Right ventricle myocardium superior (tissue), 1 donor: ENCODE data around the gene RELT. TPM values are rescaled to one million over a fixed set of nuclear protein-coding genes. Genes with fewer than 3 reads are reported as not detected.

Experiments used
- ATAC-seq: fragments of 200-7000 bp; cut with Tn5 transposase; one replicate; pipeline ENCODE4 v1.9.1; 2020; ENCODE audit warnings: mild to moderate bottlenecking; ENCODE audit not compliant: poor library complexity
- DNase-seq: peaks from one replicate; pipeline ENCODE4 v3.0.0-alpha.2; 2020
- intact Hi-C: fragments of 100-400 bp; cut with DNase I; formaldehyde crosslinking; loops from one replicate; pipeline ENCODE4 v1.11.2; 2022
- long read RNA-seq: library from polyadenylated mRNA; unstranded; transcript quantifications from one replicate; pipeline ENCODE4 v2.0.0, GENCODE V29; 2021
- total RNA-seq: library from RNA; stranded (reverse); fragmentation: NEBNext Ultra II Directional; extraction: Animal tissue kit (Norgen Biotek cat#: 25700); gene quantifications from one replicate; pipeline ENCODE4 v1.2.1, GENCODE V29; 2021
- donor health status: DM: no; HTN: yes; CAD: no; lungs with severe emphysema.

Gene RELT, protein sequence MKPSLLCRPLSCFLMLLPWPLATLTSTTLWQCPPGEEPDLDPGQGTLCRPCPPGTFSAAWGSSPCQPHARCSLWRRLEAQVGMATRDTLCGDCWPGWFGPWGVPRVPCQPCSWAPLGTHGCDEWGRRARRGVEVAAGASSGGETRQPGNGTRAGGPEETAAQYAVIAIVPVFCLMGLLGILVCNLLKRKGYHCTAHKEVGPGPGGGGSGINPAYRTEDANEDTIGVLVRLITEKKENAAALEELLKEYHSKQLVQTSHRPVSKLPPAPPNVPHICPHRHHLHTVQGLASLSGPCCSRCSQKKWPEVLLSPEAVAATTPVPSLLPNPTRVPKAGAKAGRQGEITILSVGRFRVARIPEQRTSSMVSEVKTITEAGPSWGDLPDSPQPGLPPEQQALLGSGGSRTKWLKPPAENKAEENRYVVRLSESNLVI
- total RNA-seq = 1.3 TPM
- long read RNA-seq, transcript RELT-201 (11 exons, 3,535 nt) = major isoform, 5 of 7 reads
- long read RNA-seq, partial matches to known transcripts = 2 of 7 reads
- long read RNA-seq, other reads (novel, unspliced or antisense) = 0 of 7 reads

DNA sequence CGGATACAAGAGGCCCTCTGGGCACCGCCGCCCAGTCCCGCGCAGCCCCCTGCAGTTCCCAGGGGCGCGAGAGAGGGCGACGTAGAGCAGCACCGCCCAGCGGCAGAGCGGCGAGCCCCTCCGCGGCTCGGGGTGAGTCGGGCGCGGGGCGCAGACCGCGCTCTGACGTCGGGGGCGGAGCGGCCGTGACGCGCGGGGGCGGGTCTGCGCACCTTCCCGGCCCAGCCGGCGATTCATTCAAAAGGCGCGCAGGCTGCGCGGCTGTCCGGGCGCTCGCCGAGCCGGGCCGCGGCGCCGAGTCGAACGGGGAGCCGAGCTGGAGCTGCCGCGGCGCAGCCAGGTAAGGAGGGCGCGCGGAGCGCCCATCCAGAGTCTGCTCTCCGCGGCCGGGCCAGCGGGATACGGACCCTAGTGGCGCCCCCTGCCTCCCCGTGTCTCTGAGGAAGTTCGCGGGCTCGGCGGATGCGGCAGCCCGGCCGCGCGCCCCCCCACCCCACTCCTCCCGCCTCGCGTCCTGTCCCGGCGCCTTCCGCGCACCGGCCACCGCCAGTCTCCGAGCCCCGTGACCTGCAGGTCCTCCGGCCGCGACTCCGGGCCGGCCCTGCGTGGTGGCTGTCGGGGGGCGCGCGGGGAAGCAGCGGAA, at the start of gene RELT:
Gene RELT (plus strand): TSS at position 240 of the 643 bp plus-strand sequence. CDS start 12,738 bp downstream, outside the sequence.
- DNase-seq (peak; percentile 93), ATAC-seq (peak; percentile 96)
- intact Hi-C loops = no loop called here

DNA sequence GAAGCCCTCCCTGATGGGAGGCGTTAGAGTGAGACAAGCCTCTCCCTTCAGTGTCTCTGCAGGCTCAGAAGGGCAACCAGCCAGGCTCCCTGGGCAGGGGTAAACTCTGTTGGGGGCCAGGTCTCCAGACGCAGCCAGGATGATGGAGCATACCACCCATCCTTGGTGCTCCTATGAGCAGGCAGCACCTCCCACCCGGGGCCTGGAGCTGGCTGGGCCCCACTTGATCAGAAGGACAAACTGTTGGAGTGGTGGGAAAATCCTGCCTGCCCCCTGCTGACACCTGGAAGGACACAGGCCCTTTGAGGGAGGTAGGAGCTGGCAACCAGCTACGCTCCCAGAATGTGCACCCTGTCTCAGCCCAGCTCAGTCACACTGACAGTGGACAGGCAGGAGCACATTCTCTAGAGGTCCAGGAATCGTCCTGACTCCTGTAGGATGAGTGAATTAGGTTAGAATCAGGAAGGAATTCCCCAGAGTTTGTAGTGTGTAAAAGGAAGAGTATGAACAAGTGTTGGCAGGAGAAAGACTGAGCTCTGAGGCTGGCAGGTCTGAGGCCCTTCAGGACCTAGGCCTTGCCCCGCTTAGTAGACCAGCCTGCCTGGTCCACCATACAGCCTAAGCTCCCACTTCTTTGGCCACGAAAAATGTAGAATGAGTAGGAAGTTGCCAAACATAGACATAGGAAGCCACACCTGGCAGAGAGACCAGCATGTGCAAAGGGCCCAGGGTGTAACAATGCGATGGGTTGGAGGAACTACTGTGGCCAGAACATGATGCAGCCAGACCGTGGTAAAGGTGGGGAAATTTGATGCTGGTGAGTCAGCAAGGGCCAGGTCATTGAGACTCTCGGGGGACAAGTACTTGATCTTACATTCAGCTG, 49.0 kb upstream of the RELT start:
- no peak for DNase-seq
- intact Hi-C loops = no loop called here
- ATAC-seq = peak; percentile 18

DNA sequence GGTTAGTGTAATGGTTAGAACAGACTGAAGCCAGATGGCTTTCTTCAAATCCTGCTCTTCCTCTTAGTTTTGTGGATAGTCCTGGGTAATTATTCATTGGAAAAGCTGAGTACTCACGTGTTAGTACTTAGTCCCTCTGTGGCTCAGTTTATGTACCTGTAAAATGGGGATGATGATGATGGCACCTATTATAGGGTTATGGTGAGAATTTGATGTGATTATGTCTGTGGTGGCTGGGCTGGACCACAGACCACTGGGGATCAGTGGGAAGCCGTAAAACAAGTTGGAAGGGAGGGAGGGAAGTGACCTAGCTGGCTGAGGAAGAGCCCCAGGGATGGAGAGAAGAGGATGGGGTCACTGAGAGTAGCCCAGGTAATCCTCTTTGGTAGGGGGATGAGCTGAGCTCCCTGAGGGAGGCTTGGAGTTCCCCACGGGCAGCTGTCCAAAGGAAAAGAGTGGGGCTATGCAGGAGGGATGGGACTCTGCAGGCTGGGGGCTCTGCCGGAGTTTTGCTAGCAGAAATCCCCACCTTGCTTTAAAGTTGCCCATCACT, 48.3 kb upstream of the RELT start:
- intact Hi-C loops = no loop called here
- DNase-seq (no peak), ATAC-seq (no peak)

DNA sequence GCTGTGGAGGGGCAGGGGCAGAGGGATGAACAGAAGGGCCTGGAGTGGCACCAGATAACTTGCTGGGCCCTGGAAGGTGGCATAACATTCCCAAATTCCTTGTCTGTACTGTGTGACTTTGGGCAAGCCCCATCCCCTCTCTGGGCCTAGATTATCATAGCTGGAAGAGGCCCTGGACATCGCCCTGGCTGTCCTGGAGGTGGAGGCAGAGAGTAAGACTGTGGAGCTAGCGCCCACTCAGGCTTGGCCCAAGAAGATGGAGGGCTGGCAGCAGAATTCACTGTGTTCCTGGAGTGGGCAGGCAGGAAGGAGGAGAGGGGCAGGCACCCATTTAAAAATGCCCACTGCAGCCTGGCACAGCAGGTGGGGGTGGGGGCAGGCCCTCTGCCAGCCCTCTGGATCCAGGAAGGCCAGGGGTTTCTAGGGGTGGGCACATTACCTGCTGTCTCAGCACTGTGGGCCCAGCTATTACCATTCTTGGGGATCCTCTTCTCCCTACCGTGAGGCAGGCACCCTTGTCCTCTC, 45.6 kb upstream of the RELT start:
- DNase-seq (no peak), ATAC-seq (no peak)
- intact Hi-C loops = no loop called here

DNA sequence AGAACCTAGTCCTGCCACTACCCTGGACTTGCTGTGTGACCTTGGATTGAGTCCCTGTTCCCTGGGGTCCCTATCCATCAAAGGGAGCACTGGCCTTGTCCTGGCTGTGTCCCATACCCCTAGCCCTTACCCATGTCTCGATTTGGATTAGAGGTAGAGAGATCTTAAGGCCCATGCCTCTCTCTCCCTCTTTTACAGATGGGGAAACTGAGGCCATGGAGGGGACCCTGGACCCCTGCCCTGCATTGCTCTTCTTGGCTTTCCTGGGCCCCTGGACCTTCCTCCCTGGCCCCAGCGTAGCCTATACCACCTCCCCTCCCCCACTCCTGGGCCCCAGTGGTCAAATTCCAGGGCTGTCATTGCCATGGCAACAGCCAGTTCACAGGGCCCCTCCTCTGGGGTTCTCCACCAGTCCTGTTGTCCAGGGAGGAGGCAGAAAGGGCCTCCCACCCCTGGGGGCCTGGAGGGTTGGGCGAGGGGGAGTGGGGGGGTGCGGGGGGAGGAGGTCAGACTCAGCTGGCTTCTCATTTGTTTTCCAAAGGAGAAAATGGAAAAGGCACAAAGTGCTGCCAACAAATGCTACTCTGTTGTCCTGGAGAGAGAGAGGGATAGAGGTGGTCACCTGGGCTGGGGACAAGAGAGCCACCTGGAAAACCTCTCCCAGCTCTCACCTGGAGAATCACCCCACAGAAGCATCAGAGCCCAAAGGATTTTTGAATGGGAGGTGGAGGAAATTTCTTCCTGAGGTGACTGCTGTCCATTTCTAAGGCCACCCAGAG, 44.9 kb upstream of the RELT start:
- DNase-seq (no peak), ATAC-seq (no peak)
- intact Hi-C loops = no loop called here

DNA sequence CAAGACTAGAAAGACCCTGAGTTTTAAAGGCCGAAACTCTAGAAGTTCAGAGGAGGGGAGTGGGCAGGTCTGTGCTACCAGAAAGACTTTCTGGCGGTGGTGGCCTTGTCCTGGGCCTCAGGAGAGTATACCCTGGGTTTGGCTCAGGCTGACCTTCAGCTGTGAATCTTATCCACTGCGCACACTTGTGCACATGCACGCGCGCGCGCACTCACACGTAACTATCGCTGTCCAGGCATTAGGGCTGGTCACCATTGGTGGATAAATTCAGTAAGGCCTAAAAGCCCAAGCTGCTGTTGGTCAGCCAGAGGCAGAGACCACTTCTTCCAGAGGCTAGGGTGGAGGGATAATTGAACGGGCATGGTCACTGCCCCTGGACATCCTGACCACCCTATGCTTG, 43.0 kb upstream of the RELT start:
- ATAC-seq (no peak), DNase-seq (no peak)
- intact Hi-C loops = no loop called here

DNA sequence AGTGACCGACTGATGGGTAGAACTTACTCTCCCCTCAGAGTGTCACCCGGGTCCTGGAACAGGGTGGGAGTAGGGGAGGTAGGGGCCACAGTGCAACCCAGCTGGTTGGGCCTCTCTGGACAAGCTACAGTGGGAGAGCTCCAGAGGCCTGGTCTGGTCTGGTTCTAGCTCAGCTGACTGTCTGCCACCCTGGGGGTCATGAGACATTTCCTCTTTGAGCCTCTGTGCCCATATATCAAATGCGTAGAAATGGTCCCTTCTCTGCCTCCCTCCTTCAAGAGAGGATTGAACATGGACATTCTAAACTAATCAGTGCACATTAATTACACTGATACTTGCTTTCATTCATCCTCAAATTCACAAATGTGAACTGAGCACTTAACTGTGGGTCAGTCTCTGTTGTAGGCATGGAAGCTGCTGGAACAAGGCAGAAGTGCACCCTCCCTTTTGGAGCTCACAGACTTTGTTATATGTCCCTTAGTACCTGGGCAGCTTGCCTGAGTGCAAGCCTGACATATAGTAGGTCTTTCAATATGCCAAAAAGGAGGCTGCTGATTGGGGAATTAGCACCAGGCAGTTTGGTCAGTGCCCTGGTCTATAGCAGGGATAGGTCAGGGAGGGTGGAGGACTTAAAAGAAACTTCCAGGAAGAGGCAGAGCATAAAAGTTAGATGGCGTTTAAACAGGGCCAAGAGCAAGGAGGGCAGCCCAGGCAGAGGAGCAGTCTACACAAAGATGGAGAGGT, 42.4 kb upstream of the RELT start:
- ATAC-seq = no peak
- intact Hi-C loops = no loop called here
- no peak for DNase-seq

DNA sequence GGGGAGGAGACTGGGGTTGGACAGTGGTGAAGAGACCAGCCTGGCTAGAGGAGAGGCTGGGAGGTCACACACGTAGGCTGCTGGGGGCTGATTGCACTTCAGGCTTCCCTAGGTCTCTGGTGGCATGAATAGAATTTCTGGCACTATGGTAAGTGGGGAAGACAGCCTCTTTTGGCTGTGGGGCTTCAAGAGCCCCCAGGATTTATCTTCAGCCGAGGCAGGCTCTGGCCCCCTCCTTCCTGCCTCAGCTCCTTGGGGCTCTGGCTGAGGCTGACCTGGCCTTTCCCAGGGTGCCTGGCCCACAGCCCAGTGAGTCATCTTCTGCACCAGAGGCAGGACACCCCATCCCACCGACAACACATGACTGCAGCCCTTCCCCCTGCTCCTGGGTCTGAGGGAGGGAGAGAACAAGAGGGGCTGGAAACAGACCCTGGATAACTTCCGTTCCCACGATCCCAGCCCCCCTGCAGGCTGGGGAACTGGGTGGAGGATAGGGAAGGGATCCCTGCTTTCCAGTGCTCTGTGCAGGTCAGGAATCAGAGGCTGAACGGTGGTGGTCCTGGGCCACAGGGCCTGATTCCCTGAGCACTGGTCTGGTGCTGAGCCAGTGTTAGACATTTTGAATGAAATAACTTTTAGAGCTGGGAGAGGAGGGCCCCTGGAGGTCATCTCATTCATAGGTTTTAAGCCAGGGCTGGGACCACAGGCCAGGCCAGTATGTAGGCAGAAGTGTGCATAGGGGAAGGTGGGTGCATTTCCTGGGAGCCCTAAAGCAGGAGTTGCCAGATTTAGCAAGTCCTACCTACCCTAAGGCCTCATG, 41.6 kb upstream of the RELT start:
- DNase-seq (peak; percentile 88), ATAC-seq (peak; percentile 68)
- intact Hi-C loops = loop anchor here (1.0 kb wide), 1 partner anchor 27 kb away; no protein-coding TSS in a partner anchor

DNA sequence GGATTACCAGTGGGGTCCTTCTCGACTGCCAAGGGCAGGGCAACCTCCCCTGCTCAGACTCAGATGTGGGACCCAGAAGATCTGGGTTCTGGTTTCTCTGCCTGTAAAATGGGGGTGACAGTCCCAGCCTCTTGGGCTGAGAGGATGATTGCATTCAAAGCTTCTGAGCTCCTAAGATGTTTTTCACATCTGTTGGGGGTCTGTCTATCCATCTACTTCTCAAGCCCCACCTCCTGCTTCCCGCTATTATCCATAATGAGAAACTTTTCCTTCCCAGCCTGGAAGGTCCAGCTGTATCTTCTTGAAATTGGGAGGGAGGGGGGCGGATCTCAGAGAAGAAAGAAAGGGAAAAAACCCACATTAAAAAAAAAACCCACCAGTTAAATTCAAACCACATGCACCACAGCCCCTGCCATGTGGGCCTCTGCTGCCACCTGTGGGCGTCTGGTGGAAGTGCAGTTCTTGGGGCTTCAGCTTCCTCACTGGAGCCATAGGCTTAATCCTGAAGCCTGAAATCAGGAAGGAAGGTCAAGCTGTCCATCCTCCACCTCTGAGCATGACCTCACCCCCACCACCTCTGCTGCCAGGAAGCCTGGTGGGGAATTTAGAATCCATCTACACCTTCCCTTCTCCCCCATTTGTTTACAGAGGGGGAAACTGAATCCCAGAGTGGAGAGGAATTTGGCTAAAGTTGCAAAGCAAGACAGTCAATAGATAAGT, 40.8 kb upstream of the RELT start:
- peak; percentile 89 for DNase-seq
- intact Hi-C loops = loop anchor here (1.0 kb wide), 1 partner anchor 28 kb away; no protein-coding TSS in a partner anchor
- peak; percentile 79 for ATAC-seq

DNA sequence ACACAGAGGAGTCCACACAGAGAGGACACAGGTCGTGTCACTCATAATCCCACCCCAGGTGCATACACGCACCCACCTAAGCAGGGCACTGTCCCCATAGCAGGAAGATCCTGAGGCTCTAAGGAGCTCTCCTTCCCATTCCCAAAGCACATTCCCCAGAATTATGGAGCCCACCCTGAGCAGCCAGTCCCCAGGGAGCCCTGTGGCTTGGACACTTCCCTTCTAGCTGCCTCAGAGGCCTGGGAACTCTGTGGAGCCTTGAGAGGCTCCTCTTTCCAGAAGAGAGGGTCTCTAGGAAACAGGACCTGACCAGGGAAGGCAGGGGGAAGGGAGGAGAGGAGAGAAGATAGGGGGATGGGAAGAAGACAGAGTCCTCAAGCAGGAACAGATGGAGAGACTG, 38.4 kb upstream of the RELT start:
- DNase-seq = no peak
- intact Hi-C loops = no loop called here
- no peak for ATAC-seq

DNA sequence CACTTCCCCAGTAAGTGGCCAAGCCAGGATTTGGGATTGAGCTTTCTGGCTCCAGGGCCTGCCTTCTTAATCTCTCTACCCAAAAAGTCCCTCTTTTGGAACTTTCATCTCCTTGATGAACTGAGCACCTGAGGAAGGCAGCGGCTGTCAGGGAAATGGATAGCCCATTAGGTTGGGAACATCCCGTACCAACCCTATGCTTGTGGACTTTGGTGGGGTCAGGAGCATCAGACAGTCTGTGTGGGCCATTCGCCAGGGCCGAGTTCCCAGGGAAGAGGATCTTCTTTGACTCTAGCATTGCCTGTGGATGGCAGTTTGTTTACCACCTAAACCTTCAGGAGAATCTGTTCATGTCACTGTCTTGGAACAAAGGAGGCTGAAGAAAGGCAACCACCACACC, 37.9 kb upstream of the RELT start:
- ATAC-seq = no peak
- DNase-seq = no peak
- intact Hi-C loops = no loop called here

DNA sequence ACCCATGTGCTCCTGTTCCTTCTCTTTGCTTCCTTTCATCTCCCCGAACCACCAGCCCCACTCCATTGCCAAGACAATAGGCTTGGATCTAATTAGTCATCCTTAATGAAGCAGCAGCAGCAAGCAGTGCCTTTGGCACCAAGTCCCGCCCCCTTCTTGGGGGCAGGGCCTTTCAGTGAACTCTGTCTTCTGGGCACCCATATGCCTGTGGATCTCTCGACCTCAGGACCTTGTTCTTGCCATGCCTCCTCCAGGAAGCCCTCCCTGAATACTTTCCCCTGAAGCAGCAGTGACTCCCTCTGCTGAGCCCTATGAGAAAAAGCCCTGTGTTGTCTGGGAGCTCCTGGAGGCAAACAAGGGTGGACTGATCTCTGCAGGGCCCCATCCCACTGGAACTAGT, 36.0 kb upstream of the RELT start:
- intact Hi-C loops = no loop called here
- ATAC-seq = no peak

DNA sequence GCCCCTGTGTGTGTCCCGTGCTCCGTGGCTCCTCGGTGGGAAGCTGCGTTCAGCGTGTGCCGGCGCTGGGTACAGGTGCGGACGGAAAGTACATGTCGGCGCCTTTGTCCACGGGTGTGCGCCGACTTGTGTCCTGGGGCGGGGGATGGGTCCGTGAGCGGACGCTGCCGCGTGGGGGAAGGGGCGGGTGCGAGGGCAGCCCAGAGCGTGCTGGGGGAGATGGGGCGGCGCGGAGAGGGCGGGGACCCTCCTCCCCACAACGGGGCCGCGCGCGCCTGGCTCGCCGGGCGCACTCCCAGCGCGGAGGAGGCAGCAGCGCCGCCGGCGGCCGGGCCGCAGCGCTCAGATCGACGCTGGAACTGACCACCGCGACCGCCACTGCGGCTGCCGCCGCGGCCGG, 33.6 kb upstream of the RELT start:
- intact Hi-C loops = no loop called here
- ATAC-seq (peak; percentile 36), DNase-seq (no peak)

More for the DNA sequence above, 36.0 kb upstream of the RELT start:
- DNase-seq = no peak

DNA sequence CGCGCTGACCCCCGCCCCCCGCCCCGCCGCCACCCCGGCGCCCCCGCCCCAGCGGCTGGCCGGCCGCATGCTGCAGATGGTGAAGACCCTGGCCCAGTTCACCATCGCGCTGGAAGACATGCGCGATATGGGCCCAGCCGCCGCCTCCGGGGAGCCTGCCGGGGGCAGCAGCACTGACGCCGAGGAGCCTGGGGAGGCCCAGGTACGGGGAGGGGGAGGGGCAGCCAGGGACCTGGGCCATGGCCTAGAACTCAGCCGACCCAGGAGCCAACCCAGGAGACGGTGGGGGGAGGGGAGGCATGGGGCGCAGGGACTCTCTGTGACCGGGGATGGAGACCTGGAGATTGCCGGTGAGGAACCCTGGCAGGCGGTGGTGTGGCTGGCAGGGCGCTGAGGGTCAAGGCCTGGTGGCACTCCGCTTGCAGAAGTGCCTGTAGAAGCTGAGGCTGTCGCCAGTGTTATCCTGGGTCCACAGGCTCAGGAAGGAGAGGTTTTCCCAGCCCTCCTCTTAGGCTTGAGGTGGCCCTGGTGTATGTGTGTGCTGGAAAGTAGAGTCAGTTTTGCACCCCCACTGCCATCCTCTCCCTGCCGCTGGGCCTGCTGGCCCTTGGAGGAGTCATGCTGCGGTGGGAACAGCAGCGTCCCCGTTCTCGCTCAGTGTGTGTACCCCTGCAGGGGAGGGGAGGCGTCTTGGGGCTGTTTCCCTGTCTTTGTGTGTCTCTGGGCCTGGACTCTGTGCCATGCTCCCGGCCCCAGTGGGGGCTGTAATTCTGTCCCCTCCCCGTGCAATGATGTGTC, 32.9 kb upstream of the RELT start:
- intact Hi-C loops = no loop called here
- DNase-seq = no peak
- ATAC-seq = peak; percentile 5

DNA sequence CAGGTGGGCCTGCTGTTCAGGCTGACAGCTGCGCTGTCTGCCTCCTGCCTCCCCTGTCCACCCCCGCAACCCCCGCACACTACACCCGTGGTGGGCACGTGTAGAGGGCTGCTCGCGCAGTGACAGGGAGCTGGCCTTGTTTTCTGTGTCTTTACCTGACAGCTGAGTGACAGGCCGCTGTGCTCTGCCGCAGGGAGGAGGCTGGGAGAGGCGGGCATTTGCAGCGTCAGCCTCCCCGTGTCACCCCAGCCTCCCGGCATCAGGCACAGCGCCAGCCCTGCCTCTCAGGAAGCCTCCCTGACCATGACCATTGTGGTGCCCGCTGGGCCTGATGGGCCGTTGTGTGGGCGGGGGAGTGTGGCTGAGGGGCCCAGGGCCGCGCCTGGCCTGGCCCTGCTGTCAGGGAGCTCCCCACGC, 32.0 kb upstream of the RELT start:
- DNase-seq = peak; percentile 66
- peak; percentile 63 for ATAC-seq
- intact Hi-C loops = no loop called here
